GM21381 (cell line): ENCODE data around the gene FES.
A peak's percentile ranks its signal among the peaks of the same experiment; 100 is the strongest.

Source experiments
- ATAC-seq: cut with Tn5 transposase; IDR thresholded peaks from one replicate; pipeline ENCODE4 v1.9.1; 2021; ENCODE audit warnings: mild to moderate bottlenecking, moderate library complexity; ENCODE audit not compliant: unreplicated experiment

Gene FES

DNA sequence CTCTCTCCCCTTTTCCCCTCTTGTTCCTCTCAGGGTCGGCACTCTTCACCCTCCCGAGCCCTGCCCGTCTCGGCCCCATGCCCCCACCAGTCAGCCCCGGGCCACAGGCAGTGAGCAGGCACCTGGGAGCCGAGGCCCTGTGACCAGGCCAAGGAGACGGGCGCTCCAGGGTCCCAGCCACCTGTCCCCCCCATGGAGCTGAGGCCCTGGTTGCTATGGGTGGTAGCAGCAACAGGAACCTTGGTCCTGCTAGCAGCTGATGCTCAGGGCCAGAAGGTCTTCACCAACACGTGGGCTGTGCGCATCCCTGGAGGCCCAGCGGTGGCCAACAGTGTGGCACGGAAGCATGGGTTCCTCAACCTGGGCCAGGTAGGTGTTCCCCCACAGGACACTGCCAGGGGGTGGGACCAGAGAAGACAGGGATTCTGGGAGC, 8.7 kb upstream of the FES start:
- ATAC-seq: no peak

DNA sequence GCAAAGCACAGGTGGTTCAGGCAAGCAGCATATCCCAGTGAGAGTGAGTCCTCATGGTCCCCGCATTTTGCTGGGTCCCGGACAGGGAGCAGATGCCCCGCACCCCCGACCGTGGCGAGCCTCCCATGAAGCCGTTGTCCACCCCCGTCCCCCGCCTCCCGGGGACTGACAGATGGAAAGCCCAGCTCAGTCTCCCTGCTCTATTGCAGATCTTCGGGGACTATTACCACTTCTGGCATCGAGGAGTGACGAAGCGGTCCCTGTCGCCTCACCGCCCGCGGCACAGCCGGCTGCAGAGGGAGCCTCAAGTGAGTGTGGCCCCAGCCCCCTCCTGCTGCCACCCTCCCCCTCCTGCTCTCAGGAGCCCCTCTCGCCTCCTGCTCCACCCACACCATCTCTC, 8.3 kb upstream of the FES start:
- ATAC-seq: no peak

DNA sequence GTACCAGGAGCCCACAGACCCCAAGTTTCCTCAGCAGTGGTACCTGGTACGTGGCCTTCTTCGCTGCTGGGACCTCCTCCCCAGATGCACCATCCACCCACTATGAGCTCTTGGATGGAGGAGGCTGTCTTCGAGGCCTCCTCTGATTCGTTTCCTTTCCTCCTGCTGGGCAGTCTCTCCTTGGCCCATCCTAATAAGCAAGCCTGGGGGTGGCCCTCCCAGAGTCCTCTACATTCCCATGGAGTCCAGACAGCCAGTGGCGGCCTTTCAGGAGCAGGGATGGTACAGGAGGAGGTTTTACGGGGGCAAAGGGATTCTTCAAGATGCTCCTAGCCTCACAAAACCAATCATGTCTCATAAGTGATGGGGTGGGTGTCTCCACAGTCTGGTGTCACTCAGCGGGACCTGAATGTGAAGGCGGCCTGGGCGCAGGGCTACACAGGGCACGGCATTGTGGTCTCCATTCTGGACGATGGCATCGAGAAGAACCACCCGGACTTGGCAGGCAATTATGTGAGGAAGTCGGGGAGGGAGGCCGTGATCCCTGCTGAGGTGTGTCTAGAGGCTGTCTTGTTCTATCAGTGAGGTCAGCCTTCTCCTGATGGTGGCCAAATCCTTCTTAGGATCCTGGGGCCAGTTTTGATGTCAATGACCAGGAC, 7.7 kb upstream of the FES start:
- ATAC-seq: no peak

DNA sequence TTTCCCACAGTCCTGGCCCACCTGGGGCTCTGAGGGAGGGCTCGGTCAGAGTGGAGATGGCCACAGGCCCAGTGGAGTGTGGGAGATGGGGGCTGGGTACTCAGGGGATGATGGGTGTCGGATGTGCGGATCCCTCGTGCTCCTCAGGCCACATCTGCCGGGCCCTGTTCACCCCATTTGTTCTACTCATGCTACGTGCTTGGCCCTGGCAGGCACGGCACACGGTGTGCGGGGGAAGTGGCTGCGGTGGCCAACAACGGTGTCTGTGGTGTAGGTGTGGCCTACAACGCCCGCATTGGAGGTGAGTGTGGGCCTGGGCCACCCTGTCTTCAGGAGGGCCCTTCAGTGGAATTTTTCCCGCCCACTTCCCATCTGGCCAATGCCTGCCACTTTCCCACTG, 7.0 kb upstream of the FES start:
- ATAC-seq: no peak

DNA sequence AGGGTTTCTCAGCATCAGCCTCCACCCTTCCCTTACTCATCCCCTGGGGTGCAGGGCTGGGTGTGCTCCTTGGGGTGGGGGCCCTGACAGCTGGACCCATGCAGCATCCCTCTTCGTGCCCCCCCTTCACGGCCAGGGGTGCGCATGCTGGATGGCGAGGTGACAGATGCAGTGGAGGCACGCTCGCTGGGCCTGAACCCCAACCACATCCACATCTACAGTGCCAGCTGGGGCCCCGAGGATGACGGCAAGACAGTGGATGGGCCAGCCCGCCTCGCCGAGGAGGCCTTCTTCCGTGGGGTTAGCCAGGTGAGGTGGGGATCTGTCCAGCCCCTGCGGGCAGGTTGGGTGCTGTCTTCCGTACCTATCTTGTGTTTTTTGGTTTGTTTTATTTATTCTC, 6.3 kb upstream of the FES start:
- ATAC-seq: no peak

DNA sequence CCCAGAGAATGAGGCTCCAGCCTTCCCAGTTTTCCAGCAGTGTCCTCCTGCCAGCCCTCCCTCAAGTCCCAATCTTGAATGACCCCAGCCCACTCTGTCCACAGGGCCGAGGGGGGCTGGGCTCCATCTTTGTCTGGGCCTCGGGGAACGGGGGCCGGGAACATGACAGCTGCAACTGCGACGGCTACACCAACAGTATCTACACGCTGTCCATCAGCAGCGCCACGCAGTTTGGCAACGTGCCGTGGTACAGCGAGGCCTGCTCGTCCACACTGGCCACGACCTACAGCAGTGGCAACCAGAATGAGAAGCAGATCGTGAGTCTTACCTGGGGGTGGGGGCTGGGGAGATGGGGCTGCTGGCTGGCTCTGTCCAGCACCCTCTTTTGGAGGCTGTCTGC, 5.6 kb upstream of the FES start:
- ATAC-seq: no peak

DNA sequence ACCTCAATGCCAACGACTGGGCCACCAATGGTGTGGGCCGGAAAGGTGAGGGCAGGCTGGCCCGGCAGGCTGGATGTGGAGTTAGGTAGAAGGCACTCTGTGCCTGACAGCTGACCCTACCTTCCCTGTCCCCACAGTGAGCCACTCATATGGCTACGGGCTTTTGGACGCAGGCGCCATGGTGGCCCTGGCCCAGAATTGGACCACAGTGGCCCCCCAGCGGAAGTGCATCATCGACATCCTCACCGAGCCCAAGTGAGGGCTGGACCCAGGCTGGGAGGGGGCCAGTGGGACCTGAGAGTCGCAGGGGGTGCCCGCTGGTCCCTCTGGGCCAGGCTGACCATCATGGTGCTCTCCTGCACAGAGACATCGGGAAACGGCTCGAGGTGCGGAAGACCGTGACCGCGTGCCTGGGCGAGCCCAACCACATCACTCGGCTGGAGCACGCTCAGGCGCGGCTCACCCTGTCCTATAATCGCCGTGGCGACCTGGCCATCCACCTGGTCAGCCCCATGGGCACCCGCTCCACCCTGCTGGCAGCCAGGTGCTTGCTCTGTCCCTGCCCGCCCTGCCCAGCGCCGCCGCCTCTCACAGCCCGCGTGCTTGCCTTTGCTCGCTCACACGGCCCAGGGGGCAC, 4.5 kb upstream of the FES start:
- no peak for ATAC-seq

DNA sequence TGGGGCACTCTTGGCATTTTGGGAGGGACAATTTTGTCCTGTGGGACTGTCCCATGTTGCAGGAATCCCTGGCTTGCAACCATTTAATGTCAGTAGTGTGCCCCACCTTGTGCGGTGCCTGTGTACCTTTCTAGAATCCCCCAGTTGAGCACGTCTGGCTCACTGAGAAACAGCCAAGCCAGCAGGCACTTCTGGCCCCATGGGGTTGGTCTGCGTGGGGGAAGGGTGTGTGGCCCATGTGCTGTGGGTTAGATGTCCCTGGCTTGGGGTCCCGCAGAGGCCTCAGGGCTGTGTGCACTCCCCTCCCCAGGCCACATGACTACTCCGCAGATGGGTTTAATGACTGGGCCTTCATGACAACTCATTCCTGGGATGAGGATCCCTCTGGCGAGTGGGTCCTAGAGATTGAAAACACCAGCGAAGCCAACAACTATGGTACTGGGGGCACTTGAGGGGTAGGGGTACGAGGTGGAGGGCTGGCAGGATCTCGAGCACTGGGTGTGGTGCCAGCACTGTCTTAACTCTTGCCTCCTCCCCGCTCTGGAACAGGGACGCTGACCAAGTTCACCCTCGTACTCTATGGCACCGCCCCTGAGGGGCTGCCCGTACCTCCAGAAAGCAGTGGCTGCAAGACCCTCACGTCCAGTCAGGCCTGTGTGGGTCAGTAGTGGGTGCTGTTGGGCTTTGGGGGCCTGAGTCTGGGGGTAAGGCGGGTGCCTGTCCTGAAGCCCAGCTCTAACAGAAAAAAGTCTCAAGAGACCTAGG, 3.7 kb upstream of the FES start:
- no peak for ATAC-seq

DNA sequence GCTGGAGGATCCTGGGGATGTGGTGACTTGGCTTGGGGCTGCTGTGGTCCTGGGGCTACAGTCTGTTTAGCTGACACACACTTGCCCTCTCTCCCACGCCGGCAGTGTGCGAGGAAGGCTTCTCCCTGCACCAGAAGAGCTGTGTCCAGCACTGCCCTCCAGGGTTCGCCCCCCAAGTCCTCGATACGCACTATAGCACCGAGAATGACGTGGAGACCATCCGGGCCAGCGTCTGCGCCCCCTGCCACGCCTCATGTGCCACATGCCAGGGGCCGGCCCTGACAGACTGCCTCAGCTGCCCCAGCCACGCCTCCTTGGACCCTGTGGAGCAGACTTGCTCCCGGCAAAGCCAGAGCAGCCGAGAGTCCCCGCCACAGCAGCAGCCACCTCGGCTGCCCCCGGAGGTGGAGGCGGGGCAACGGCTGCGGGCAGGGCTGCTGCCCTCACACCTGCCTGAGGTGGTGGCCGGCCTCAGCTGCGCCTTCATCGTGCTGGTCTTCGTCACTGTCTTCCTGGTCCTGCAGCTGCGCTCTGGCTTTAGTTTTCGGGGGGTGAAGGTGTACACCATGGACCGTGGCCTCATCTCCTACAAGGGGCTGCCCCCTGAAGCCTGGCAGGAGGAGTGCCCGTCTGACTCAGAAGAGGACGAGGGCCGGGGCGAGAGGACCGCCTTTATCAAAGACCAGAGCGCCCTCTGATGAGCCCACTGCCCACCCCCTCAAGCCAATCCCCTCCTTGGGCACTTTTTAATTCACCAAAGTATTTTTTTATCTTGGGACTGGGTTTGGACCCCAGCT, 2.9 kb upstream of the FES start:
- ATAC-seq: no peak

DNA sequence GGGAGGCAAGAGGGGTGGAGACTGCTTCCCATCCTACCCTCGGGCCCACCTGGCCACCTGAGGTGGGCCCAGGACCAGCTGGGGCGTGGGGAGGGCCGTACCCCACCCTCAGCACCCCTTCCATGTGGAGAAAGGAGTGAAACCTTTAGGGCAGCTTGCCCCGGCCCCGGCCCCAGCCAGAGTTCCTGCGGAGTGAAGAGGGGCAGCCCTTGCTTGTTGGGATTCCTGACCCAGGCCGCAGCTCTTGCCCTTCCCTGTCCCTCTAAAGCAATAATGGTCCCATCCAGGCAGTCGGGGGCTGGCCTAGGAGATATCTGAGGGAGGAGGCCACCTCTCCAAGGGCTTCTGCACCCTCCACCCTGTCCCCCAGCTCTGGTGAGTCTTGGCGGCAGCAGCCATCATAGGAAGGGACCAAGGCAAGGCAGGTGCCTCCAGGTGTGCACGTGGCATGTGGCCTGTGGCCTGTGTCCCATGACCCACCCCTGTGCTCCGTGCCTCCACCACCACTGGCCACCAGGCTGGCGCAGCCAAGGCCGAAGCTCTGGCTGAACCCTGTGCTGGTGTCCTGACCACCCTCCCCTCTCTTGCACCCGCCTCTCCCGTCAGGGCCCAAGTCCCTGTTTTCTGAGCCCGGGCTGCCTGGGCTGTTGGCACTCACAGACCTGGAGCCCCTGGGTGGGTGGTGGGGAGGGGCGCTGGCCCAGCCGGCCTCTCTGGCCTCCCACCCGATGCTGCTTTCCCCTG, 2.2 kb upstream of the FES start:
- no peak for ATAC-seq

DNA sequence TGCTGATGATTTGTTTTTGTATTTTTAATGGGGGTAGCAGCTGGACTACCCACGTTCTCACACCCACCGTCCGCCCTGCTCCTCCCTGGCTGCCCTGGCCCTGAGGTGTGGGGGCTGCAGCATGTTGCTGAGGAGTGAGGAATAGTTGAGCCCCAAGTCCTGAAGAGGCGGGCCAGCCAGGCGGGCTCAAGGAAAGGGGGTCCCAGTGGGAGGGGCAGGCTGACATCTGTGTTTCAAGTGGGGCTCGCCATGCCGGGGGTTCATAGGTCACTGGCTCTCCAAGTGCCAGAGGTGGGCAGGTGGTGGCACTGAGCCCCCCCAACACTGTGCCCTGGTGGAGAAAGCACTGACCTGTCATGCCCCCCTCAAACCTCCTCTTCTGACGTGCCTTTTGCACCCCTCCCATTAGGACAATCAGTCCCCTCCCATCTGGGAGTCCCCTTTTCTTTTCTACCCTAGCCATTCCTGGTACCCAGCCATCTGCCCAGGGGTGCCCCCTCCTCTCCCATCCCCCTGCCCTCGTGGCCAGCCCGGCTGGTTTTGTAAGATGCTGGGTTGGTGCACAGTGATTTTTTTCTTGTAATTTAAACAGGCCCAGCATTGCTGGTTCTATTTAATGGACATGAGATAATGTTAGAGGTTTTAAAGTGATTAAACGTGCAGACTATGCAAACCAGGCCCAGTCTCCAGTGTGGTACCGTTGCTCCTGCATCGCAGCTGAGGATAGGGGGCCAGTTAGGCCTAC, 1.4 kb upstream of the FES start:
- ATAC-seq: no peak

DNA sequence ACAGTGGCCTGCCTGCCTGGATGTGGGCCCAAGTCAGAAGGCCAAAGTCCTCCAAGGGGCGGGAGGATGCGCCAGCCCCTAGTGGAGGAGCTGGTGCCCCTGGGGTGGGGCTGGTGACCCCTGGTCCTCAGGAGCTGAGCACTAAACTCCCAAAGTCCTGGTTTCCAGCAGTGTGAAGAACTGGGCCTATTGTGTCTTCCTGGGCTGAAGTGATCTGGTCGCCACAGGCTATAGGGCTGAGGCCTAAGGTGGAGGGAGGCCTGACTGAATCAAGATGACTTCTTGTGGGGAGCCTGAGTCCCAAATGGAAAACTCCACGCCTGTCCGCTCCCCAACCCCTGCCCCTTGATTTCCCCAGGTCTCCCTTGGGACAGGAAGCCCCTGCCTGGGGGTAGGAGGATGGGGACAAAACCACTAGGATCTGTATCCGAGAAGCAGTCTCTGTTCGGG, 753 bp upstream of the FES start:
- ATAC-seq: no peak

DNA sequence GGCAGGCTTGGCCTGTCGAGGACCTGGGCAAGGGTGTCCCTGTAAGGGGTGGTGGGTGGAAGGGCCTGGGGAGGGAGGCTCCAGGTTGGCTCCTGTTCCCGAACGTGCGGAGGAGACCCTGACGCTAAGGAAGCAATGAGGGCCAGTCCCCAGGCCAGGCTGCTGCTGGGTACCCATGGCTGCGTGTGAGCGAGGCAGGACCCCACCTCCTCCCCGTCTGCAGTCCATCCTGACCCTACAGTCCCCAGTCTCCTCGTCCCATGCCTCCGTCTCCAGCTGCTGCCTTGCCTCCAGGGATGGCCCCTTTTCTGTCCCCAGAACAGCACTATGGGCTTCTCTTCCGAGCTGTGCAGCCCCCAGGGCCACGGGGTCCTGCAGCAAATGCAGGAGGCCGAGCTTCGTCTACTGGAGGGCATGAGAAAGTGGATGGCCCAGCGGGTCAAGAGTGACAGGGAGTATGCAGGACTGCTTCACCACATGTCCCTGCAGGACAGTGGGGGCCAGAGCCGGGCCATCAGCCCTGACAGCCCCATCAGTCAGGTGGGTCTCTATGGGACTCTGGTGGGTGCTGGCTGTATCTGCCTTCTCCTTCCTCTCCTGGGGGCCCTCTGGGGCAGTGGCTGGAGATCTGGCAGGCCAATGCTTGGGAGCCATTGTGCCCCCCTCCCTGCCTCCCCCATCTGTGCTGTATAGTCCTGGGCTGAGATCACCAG, 571 bp downstream of the FES start:
- no peak for ATAC-seq

DNA sequence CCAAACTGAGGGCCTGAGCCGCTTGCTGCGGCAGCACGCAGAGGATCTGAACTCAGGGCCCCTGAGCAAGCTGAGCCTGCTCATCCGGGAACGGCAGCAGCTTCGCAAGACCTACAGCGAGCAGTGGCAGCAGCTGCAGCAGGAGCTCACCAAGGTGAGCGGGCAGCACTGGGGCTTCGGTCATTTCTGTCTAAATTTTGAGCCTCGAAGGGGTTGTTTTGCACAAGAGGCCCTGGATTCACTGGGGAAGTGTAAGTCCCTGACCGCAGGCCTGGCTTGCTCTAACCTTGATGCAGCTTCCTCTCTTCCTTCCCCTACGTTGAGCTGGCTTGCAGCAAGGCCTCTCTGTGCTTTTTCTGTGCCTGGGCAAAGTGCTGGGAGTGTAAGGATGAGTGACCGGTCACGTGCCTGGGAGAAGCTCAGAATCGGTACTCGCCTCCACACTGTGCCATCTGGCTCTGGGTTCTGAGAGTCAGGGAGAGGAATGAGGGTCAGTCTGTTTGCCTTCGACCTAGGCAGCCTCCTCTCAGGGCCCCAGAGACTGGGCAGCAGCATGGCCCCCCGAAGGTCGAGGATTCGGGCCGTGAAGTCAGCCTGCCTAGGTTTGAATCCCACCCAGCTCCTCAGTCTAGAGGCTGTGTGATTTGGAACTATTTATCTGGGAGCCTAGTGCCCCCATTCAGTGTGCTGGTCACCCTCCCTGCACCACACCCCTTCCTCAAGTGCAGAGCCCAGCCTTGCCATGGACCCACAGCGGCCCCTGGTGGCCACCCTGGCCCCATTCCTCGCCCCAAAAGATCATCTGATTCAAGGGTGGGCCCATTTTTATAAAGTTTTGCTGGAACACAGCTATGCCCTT, 1.4 kb downstream of the FES start:
- ATAC-seq: peak; percentile 43

DNA sequence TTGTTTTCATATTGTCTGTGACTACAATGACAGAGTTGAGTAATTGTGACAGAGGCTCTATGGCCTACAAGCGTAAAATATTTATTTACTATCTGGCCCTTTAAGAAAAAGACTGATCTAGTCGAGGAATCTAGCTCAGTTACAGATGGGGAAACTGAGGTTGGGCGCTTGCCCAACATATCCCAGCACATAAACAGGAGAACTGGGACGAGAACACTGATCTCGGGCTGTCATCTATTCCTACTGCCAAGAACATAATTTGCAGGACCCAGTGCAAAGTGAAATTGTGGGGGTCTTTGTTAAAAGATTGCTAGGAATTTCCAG, 1.9 kb downstream of the FES start:
- ATAC-seq: no peak

DNA sequence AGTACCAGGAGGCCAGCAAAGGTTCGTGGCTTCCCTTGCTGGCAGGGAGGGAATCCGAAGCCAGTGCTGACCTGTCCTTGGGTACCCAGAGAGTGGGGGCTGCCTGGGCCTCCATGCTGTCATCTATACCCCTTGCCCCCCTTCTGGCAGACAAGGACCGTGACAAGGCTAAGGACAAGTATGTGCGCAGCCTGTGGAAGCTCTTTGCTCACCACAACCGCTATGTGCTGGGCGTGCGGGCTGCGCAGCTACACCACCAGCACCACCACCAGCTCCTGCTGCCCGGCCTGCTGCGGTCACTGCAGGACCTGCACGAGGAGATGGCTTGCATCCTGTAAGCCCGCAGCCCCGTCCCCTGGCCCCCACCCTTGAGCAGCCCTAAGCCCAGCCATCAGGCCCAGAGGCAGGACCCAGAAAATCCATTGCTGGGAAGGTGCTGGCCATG, 2.8 kb downstream of the FES start:
- no peak for ATAC-seq

DNA sequence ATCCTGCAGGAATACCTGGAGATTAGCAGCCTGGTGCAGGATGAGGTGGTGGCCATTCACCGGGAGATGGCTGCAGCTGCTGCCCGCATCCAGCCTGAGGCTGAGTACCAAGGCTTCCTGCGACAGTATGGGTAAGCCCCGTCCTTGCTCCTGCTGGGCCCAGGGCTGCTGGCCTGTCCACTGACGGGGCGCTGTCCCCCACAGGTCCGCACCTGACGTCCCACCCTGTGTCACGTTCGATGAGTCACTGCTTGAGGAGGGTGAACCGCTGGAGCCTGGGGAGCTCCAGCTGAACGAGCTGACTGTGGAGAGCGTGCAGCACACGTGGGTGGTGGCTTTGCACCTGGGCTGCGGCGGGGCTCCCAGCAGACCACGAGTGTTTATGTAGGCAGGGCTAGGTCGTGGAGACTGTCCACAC, 5.0 kb downstream of the FES start:
- ATAC-seq: no peak

DNA sequence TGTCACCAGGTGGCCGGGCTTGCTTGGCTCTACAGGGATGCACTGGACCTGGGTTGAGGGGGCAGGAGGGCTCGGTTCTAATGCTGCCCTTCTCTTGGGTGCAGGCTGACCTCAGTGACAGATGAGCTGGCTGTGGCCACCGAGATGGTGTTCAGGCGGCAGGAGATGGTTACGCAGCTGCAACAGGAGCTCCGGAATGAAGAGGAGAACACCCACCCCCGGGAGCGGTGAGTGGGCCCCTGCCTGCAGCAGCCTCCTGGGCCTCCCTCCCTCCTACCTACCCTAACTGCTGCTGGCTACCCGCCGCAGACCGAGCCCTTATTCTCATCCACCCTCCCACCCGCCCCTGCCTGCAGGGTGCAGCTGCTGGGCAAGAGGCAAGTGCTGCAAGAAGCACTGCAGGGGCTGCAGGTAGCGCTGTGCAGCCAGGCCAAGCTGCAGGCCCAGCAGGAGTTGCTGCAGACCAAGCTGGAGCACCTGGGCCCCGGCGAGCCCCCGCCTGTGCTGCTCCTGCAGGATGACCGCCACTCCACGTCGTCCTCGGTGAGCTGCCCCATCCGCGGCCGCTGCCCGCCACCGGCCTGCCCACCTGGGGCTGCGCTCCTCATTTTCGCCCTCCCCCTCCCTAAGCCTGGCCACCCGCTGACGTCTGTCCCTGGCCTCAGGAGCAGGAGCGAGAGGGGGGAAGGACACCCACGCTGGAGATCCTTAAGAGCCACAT, 5.6 kb downstream of the FES start:
- no peak for ATAC-seq
